Gastroesophageal sphincter (tissue), 4 donors: ENCODE results near the gene INO80E. TPM values are rescaled to one million over a fixed set of nuclear protein-coding genes. Genes with fewer than 3 reads are reported as not detected.

ENCODE experiments used
- ATAC-seq: fragments of 150-250 bp; one replicate; pipeline ENCODE4 v1.9.1; 2016; ENCODE audit warnings: mild to moderate bottlenecking, moderate library complexity
- H3K27ac ChIP-seq, 4 donors: fragments of 200-600 bp; sonication (generic) in 3 of 4; 1 replicate in 3 of 4; 2 replicates in 1 of 4; pipeline ENCODE4 v1.5.1; 2016 to 2019
- H3K27me3 ChIP-seq: fragments of 200-600 bp; sonication (generic); one replicate; pipeline ENCODE4 v1.5.1; 2019
- H3K36me3 ChIP-seq, 2 donors: fragments of 200-600 bp; sonication (generic); one replicate each; pipeline ENCODE4 v1.5.1; 2019; ENCODE audit warnings: control low read depth in 1 of 2
- H3K4me1 ChIP-seq, 3 donors: fragments of 200-600 bp; sonication (generic); 1 replicate in 2 of 3; 2 replicates in 1 of 3; pipeline ENCODE4 v1.5.1; 2016 to 2019; ENCODE audit warnings: control low read depth in 2 of 3
- H3K4me3 ChIP-seq, 2 donors: fragments of 200-600 bp; sonication (generic); one replicate each; pipeline ENCODE4 v1.5.1; 2019; ENCODE audit warnings: mild to moderate bottlenecking in 1 of 2, moderate library complexity in 1 of 2
- H3K9me3 ChIP-seq, 3 donors: fragments of 200-600 bp; sonication (generic); one replicate each; pipeline ENCODE4 v1.5.1; 2017 to 2019; ENCODE audit warnings: control low read depth in 2 of 3
- CTCF ChIP-seq, 4 experiments: fragments of 200-600 bp in 2 of 4; fragments of 450-650 bp in 2 of 4; sonication (generic) in 1 of 4; IDR thresholded peaks; one replicate each; pipeline ENCODE4 v1.5.1; 2017 to 2019; ENCODE audit warnings: antibody characterized with exemption in 4 of 4, mild to moderate bottlenecking in 2 of 4, moderate library complexity in 2 of 4
- EP300 ChIP-seq: sonication (generic); formaldehyde crosslinking; IDR thresholded peaks from one replicate; pipeline ENCODE4 v1.6.1; 2017; ENCODE audit warnings: antibody characterized with exemption, mild to moderate bottlenecking
- POLR2A ChIP-seq, 2 donors: fragments of 450-650 bp; IDR thresholded peaks; one replicate each; pipeline ENCODE4 v1.6.1; 2017; ENCODE audit warnings: antibody characterized with exemption in 2 of 2, mild to moderate bottlenecking in 2 of 2, moderate library complexity in 1 of 2
- POLR2AphosphoS5 ChIP-seq: sonication (generic); formaldehyde crosslinking; IDR thresholded peaks from one replicate; pipeline ENCODE4 v1.6.1; 2017; ENCODE audit warnings: antibody characterized with exemption
- WGBS, 2 donors: methylation state at CpG; one replicate each; pipeline ENCODE4 v1.1.5; 2018; ENCODE audit warnings: low coverage in 1 of 2; 5-methylcytosine and 5-hydroxymethylcytosine counted together
- total RNA-seq, 4 donors: library from RNA; depleted of rRNA; stranded (reverse); fragments of >200 nt; gene quantifications; one replicate each; pipeline ENCODE4 v1.1.0, GENCODE V29; 2016

Gene INO80E
- total RNA-seq, 4 donors from 2014 or later: 40.9 to 82.2 (median 74.4) TPM

GRCh38 chr16:29990034-29990433, 6.0 kb upstream of the INO80E start:
- Histone ChIP-seq H3K27me3 (no peaks in the 10 kb centered on the region), H3K27ac (no peak overlapping the region), H3K4me1 (peaks cover 3 to 17% (median 7%) of the 10 kb centered on the region in 3 donors), H3K4me3 (no peak overlapping the region), H3K36me3 (peaks cover 0 to 91% of the 10 kb centered on the region in 2 donors), H3K9me3 (no peaks in the 10 kb centered on the region)
- no peak for ATAC-seq
- TF ChIP-seq CTCF (IDR thresholded peaks at IDR 0.05): no peak
- TF ChIP-seq POLR2AphosphoS5: no peak
- TF ChIP-seq EP300: no peak
- no peak for TF ChIP-seq POLR2A (IDR thresholded peaks at IDR 0.05)
- whole genome bisulfite sequencing, 2 donors: 77 to 96% methylated on average over 2 of the region's 2 CpGs

GRCh38 chr16:29990883-29991570, 5.0 kb upstream of the INO80E start:
- no CpG with 5 or more reads among the region's 35 CpGs for WGBS, 2 donors
- Histone ChIP-seq H3K9me3 (no peaks in the 10 kb centered on the region), H3K27me3 (no peaks in the 10 kb centered on the region), H3K27ac (no peak overlapping the region), H3K4me1 (peaks cover 3 to 19% (median 7%) of the 10 kb centered on the region in 3 donors), H3K4me3 (no peak overlapping the region), H3K36me3 (peaks cover 0 to 82% of the 10 kb centered on the region in 2 donors)
- ATAC-seq: no peak
- no peak for TF ChIP-seq CTCF (IDR thresholded peaks at IDR 0.05)
- TF ChIP-seq POLR2AphosphoS5: no peak
- no peak for TF ChIP-seq POLR2A (IDR thresholded peaks at IDR 0.05)

DNA sequence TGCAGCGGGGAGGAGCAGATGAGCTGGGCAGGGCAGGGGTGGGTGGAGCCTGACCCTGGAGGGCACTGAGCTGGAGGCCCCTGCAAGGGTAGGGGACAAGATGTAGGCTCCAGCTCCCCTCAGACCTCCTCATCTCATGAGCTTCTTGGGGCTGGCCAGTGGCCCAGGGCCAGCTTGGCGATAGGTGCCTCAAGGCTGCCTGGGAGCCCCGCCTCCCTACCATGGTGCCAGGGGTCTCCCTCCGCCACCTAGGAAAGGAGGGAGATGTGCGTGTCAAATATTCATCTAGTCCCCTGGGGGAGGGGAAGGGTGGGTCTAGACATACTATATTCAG, 4.5 kb upstream of the INO80E start:
- no peak for ATAC-seq
- H3K9me3 ChIP-seq: no peaks in the 10 kb centered on the region
- no peak overlapping the region for H3K27ac ChIP-seq
- H3K4me3 ChIP-seq: no peak overlapping the region
- WGBS, 2 donors: no CpG with 5 or more reads among the region's 5 CpGs
- peaks cover 0 to 76% of the 10 kb centered on the region in 2 donors for H3K36me3 ChIP-seq
- TF ChIP-seq EP300: no peak
- no peak for TF ChIP-seq POLR2AphosphoS5
- no peak for TF ChIP-seq POLR2A (IDR thresholded peaks at IDR 0.05)
- no peak for TF ChIP-seq CTCF (IDR thresholded peaks at IDR 0.05)
- H3K27me3 ChIP-seq: no peaks in the 10 kb centered on the region
- peaks cover 3 to 20% (median 7%) of the 10 kb centered on the region in 3 donors for H3K4me1 ChIP-seq

DNA sequence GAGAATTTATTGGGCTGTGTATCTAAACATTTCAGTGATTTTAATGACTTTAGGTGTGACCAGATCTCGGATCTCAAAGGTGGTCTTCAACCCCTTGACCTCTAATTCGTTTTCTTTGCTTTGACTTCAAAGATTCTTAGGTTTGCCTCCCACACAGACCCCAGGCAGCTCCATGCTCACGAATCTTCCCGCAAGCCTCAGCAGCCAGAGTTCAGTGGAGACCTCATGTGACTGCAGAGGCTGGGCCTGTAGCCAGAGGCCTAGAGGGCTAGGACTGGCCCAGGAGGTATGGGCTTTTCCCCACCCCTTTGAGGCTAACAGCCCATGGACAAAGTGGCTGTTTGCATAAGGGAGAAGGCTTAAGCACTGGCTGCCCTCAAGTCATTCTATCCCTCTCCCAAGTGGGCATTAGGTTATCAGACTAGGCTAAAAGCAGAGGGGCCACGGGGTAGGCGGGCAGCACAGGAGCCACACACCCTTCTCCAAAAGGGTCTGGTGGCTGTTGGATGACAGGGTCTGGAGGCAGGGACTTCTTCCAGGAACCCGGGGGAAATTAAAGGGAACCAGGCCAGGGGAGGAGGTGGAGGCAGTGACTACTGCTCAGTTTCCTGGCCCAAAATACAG, 3.6 kb upstream of the INO80E start:
- Histone ChIP-seq H3K4me1 (peaks cover 3 to 30% (median 11%) of the 10 kb centered on the region in 3 donors), H3K36me3 (peaks cover 0 to 68% of the 10 kb centered on the region in 2 donors), H3K27ac (peak overlapping the region in 1 of 4 donors; percentile 2), H3K4me3 (no peak overlapping the region), H3K27me3 (no peaks in the 10 kb centered on the region), H3K9me3 (no peaks in the 10 kb centered on the region)
- whole genome bisulfite sequencing, 2 donors: 23 to 32% methylated on average over 2 to 4 of the region's 7 CpGs
- no peak for ATAC-seq
- no peak for TF ChIP-seq POLR2AphosphoS5
- no peak for TF ChIP-seq POLR2A (IDR thresholded peaks at IDR 0.05)
- no peak for TF ChIP-seq EP300
- no peak for TF ChIP-seq CTCF (IDR thresholded peaks at IDR 0.05)
